Measurements from ENCODE around the gene ITSN2. TPM values are rescaled to one million over a fixed set of nuclear protein-coding genes. Genes with fewer than 3 reads are reported as not detected.
A peak's percentile ranks its signal among the peaks of the same experiment; 100 is the strongest.

Gene ITSN2
- total and polyA plus RNA-seq, 4 donors, result 34.3 to 77.2 (median 54.5) TPM

- Histone ChIP-seq H3K4me1 (ENCODE audit: control insufficient read depth in 5 of 5, insufficient read depth in 5 of 5, low read length in 5 of 5) (peaks cover 0 to 15% (median 4%) of the 10 kb centered on the region in 5 donors), H3K27ac (ENCODE audit: low read depth in 1 of 2, low read length in 1 of 2) (peak overlapping the region; percentile 40 to 62), H3K9ac (ENCODE audit: insufficient read depth in 1 of 2, low read length in 2 of 2) (no peak overlapping the region), H3K4me3 (no peak overlapping the region), H3K36me3 (ENCODE audit: control insufficient read depth in 4 of 4, insufficient read depth in 4 of 4, low read length in 4 of 4) (peaks cover 18 to 42% (median 20%) of the 10 kb centered on the region in 4 donors), H3K27me3 (ENCODE audit: control insufficient read depth in 3 of 3, insufficient read depth in 3 of 3, low read length in 2 of 3) (no peaks in the 10 kb centered on the region), H3K9me3 (ENCODE audit: control insufficient read depth in 4 of 4, insufficient read depth in 3 of 4, low read length in 3 of 4) (no peaks in the 10 kb centered on the region)
- ATAC-seq (ENCODE audit: insufficient read depth, low FRiP score) (peak; percentile 79), DNase-seq (peak; percentile 39 to 92 (median 68))
- WGBS, 2 donors, result 47 to 71% methylated on average over 4 of the region's 4 CpGs
- TF ChIP-seq CTCF (IDR thresholded peaks at IDR 0.05; ENCODE audit: control extremely low read depth, extremely low read depth), result no peak
These were observed 56.2 kb downstream of the ITSN2 start for GRCh38 chr2:24304098-24304497.

- H3K27me3 ChIP-seq (ENCODE audit: control insufficient read depth in 3 of 3, insufficient read depth in 3 of 3, low read length in 2 of 3), result no peaks in the 10 kb centered on the region
- 78 to 95% methylated on average over 6 of the region's 6 CpGs for WGBS, 2 donors
- H3K4me1 ChIP-seq (ENCODE audit: control insufficient read depth in 5 of 5, insufficient read depth in 5 of 5, low read length in 5 of 5), result peaks cover 0 to 15% (median 4%) of the 10 kb centered on the region in 5 donors
- H3K27ac ChIP-seq (ENCODE audit: low read depth in 1 of 2, low read length in 1 of 2), result no peak overlapping the region
- H3K4me3 ChIP-seq, result no peak overlapping the region
- ATAC-seq (ENCODE audit: insufficient read depth, low FRiP score) (no peak), DNase-seq (no peak)
- H3K9me3 ChIP-seq (ENCODE audit: control insufficient read depth in 4 of 4, insufficient read depth in 3 of 4, low read length in 3 of 4), result no peaks in the 10 kb centered on the region
- H3K36me3 ChIP-seq (ENCODE audit: control insufficient read depth in 4 of 4, insufficient read depth in 4 of 4, low read length in 4 of 4), result peaks cover 20 to 38% (median 24%) of the 10 kb centered on the region in 4 donors
- H3K9ac ChIP-seq (ENCODE audit: insufficient read depth in 1 of 2, low read length in 2 of 2), result no peak overlapping the region
- no peak for TF ChIP-seq CTCF (IDR thresholded peaks at IDR 0.05; ENCODE audit: control extremely low read depth, extremely low read depth)
These were observed 58.7 kb downstream of the ITSN2 start for GRCh38 chr2:24301599-24301998.

GRCh38 chr2:24297663-24298062 lies 62.7 kb downstream of the ITSN2 start:
- Histone ChIP-seq H3K36me3 (ENCODE audit: control insufficient read depth in 4 of 4, insufficient read depth in 4 of 4, low read length in 4 of 4) (peaks cover 24 to 49% (median 34%) of the 10 kb centered on the region in 4 donors), H3K27me3 (ENCODE audit: control insufficient read depth in 3 of 3, insufficient read depth in 3 of 3, low read length in 2 of 3) (no peaks in the 10 kb centered on the region), H3K27ac (ENCODE audit: low read depth in 1 of 2, low read length in 1 of 2) (no peak overlapping the region), H3K4me1 (ENCODE audit: control insufficient read depth in 5 of 5, insufficient read depth in 5 of 5, low read length in 5 of 5) (peaks cover 0 to 1% (median 0%) of the 10 kb centered on the region in 5 donors), H3K9ac (ENCODE audit: insufficient read depth in 1 of 2, low read length in 2 of 2) (no peak overlapping the region), H3K4me3 (no peak overlapping the region), H3K9me3 (ENCODE audit: control insufficient read depth in 4 of 4, insufficient read depth in 3 of 4, low read length in 3 of 4) (no peaks in the 10 kb centered on the region)
- 94% methylated on average over 4 of the region's 4 CpGs for WGBS, 2 donors
- TF ChIP-seq CTCF (IDR thresholded peaks at IDR 0.05; ENCODE audit: control extremely low read depth, extremely low read depth), result no peak
- DNase-seq (no peak), ATAC-seq (ENCODE audit: insufficient read depth, low FRiP score) (no peak)

- Histone ChIP-seq H3K27me3 (ENCODE audit: control insufficient read depth in 3 of 3, insufficient read depth in 3 of 3, low read length in 2 of 3) (no peaks in the 10 kb centered on the region), H3K4me3 (no peak overlapping the region), H3K4me1 (ENCODE audit: control insufficient read depth in 5 of 5, insufficient read depth in 5 of 5, low read length in 5 of 5) (no peaks in the 10 kb centered on the region), H3K36me3 (ENCODE audit: control insufficient read depth in 4 of 4, insufficient read depth in 4 of 4, low read length in 4 of 4) (peaks cover 2 to 17% (median 9%) of the 10 kb centered on the region in 4 donors), H3K9ac (ENCODE audit: insufficient read depth in 1 of 2, low read length in 2 of 2) (no peak overlapping the region), H3K9me3 (ENCODE audit: control insufficient read depth in 4 of 4, insufficient read depth in 3 of 4, low read length in 3 of 4) (no peaks in the 10 kb centered on the region), H3K27ac (ENCODE audit: low read depth in 1 of 2, low read length in 1 of 2) (no peak overlapping the region)
- WGBS, 2 donors, result 95 to 97% methylated on average over 1 of the region's 1 CpG
- DNase-seq (no peak), ATAC-seq (ENCODE audit: insufficient read depth, low FRiP score) (no peak)
- TF ChIP-seq CTCF (IDR thresholded peaks at IDR 0.05; ENCODE audit: control extremely low read depth, extremely low read depth), result no peak
These were observed 73.2 kb downstream of the ITSN2 start for GRCh38 chr2:24287171-24287570.
